GM12801 (cell line): ENCODE data around the gene ESRRB.

Experiments
- CTCF ChIP-seq: IDR thresholded peaks from one replicate; pipeline ENCODE4 v1.5.1; 2011; ENCODE audit warnings: control low read depth; ENCODE audit not compliant: insufficient read length; ENCODE audit errors: extremely low read depth

Gene ESRRB

GRCh38 chr14:76375947-76376404 lies at the start of gene ESRRB:
Gene ESRRB, plus strand, starts transcription at chr14:76376137. Its CDS starts 265 bp downstream, at chr14:76376402.
- TF ChIP-seq CTCF, result no peak

- no peak for TF ChIP-seq CTCF
Observed at GRCh38 chr14:76326918-76327689, 48.8 kb upstream of the ESRRB start.

- no peak for TF ChIP-seq CTCF
Observed at GRCh38 chr14:76328457-76329137, 47.3 kb upstream of the ESRRB start.

- TF ChIP-seq CTCF, result no peak
Observed at GRCh38 chr14:76329154-76329928, 46.6 kb upstream of the ESRRB start.

- no peak for TF ChIP-seq CTCF
Observed at GRCh38 chr14:76329951-76330350, 46.0 kb upstream of the ESRRB start.

- TF ChIP-seq CTCF, result no peak
Observed at GRCh38 chr14:76330411-76331327, 45.3 kb upstream of the ESRRB start.
